ENCODE measurements around the gene CHSY3. TPM values are rescaled to one million over a fixed set of nuclear protein-coding genes. Genes with fewer than 3 reads are reported as not detected.
"Not testable (repeated sequence)": the region's sequence is repeated elsewhere in the genome, so short reads cannot be mapped to it uniquely, and the experiment has no call there.

The CHSY3 gene
- total and polyA plus RNA-seq, 2 experiments from 2014 or later, result 1.8 to 6.7 TPM

DNA sequence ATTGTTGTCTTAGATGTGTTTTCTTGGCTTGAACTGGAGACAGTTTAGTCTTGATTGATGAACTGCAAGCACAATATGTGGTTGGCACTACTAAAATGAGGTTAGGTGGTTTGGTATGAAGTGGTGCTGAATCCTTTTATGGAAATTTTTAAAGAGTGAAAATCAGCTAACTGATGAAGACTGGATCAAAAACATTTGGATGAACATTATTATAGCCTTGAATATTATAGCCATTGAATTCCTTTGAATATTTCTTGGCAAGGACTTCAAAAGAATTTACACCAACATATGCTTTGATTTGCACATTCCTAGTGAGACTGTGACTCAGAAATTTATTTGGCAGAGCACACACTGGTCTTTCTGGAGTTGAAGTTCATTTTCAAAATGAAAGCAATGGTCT, 318.3 kb downstream of the CHSY3 start:
- H3K4me3 ChIP-seq, result no peak overlapping the region
- no peaks in the 10 kb centered on the region for H3K9me3 ChIP-seq (ENCODE audit: low read depth)
- no peaks in the 10 kb centered on the region for H3K36me3 ChIP-seq
- no peaks in the 10 kb centered on the region for H3K4me1 ChIP-seq (ENCODE audit: low read depth)
- peak in 1 of 2 donors; percentile 65 for DNase-seq (ENCODE audit: low read depth in 1 of 2, low spot score in 1 of 2)
- H3K27me3 ChIP-seq, result no peaks in the 10 kb centered on the region
- no peak overlapping the region for H3K27ac ChIP-seq
- no peak for TF ChIP-seq CTCF (IDR thresholded peaks at IDR 0.05; ENCODE audit: low read depth, low read length)

GRCh38 chr5:130226556-130226955, 322.3 kb downstream of the CHSY3 start:
- H3K9me3 ChIP-seq (ENCODE audit: low read depth); H3K27ac ChIP-seq; H3K4me3 ChIP-seq; DNase-seq (ENCODE audit: low read depth in 1 of 2, low spot score in 1 of 2); H3K27me3 ChIP-seq; H3K4me1 ChIP-seq (ENCODE audit: low read depth); H3K36me3 ChIP-seq: not testable (repeated sequence)

GRCh38 chr5:130227699-130228098, 323.4 kb downstream of the CHSY3 start:
- no peak overlapping the region for H3K27ac ChIP-seq
- no peaks in the 10 kb centered on the region for H3K9me3 ChIP-seq (ENCODE audit: low read depth)
- no peak overlapping the region for H3K4me3 ChIP-seq
- H3K4me1 ChIP-seq (ENCODE audit: low read depth), result no peaks in the 10 kb centered on the region
- H3K27me3 ChIP-seq, result no peaks in the 10 kb centered on the region
- TF ChIP-seq CTCF (IDR thresholded peaks at IDR 0.05; ENCODE audit: low read depth, low read length), result no peak
- no peak for DNase-seq (ENCODE audit: low read depth in 1 of 2, low spot score in 1 of 2)
- no peaks in the 10 kb centered on the region for H3K36me3 ChIP-seq

DNA sequence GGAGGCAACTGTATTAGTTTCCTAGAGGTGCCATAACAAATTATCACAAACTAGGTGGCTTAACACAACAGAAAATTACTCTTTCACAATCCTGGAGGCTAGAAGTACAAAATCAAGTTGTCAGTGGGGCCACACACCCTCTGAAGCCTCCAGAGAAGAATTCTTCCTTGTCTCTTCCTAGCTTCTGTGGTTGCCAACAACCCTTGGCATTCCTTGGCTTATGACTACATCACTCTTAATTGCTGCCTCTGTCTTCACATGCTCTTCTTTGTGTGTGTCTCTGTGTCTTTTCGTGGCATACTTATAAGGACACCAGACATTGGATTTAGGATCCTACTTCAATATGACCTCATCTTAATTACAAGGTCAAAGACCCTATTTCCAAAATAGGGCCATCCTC, 327.5 kb downstream of the CHSY3 start:
- H3K4me3 ChIP-seq, result no peak overlapping the region
- no peak for TF ChIP-seq CTCF (IDR thresholded peaks at IDR 0.05; ENCODE audit: low read depth, low read length)
- H3K27me3 ChIP-seq, result no peaks in the 10 kb centered on the region
- no peaks in the 10 kb centered on the region for H3K36me3 ChIP-seq
- H3K4me1 ChIP-seq (ENCODE audit: low read depth), result no peaks in the 10 kb centered on the region
- no peaks in the 10 kb centered on the region for H3K9me3 ChIP-seq (ENCODE audit: low read depth)
- no peak for DNase-seq (ENCODE audit: low read depth in 1 of 2, low spot score in 1 of 2)
- no peak overlapping the region for H3K27ac ChIP-seq

- no peaks in the 10 kb centered on the region for H3K9me3 ChIP-seq (ENCODE audit: low read depth)
- H3K27ac ChIP-seq, result no peak overlapping the region
- H3K4me3 ChIP-seq, result no peak overlapping the region
- peak in 1 of 2 donors; percentile 6 for DNase-seq (ENCODE audit: low read depth in 1 of 2, low spot score in 1 of 2)
- H3K27me3 ChIP-seq, result no peaks in the 10 kb centered on the region
- no peaks in the 10 kb centered on the region for H3K36me3 ChIP-seq
- no peaks in the 10 kb centered on the region for H3K4me1 ChIP-seq (ENCODE audit: low read depth)
- no peak for TF ChIP-seq CTCF (IDR thresholded peaks at IDR 0.05; ENCODE audit: low read depth, low read length)
Observed at GRCh38 chr5:130234816-130235215, 330.6 kb downstream of the CHSY3 start.

Other genes with a start within 250 kb of the CHSY3 start
- gene MINAR2, start 156.4 kb upstream of the CHSY3 start, total RNA-seq, result 0.25 TPM in 1 of 2 replicates, not detected in the other
- gene MINAR2, start 156.4 kb upstream of the CHSY3 start, polyA plus RNA-seq, result not detected in 2 replicates